IMR-90 (cell line): ENCODE results near the gene TDRD1. TPM values are rescaled to one million over a fixed set of nuclear protein-coding genes. Genes with fewer than 3 reads are reported as not detected.

ENCODE experiments used
- ATAC-seq: fragments of 200-7000 bp; cut with Tn5 transposase; 2 replicates; pipeline ENCODE4 v1.9.1; 2020; ENCODE audit warnings: low read depth, mild to moderate bottlenecking, moderate library complexity
- BruUV-seq: library from RNA; stranded (reverse); fragments of 400-500 nt; replicated peaks from 2 replicates; lab custom pipeline; 2021; lab: Mats Ljungman, UMichigan
- CTCF ChIA-PET: fragments of 300-600 bp; formaldehyde crosslinking; extraction: SDS; loops from one replicate; lab custom pipeline; 2021; ENCODE audit warnings: antibody characterized with exemption; lab: Yijun Ruan, JAX
- POLR2A ChIA-PET: fragments of 300-600 bp; sonication (Branson Sonifier 250); formaldehyde crosslinking; loops from one replicate; lab custom pipeline; 2022; ENCODE audit warnings: antibody characterized with exemption; ENCODE audit not compliant: unreplicated experiment; lab: Charles Lee
- DNase-seq: peaks from one replicate; pipeline ENCODE4 v3.0.0; 2013
- H2AFZ ChIP-seq: replicated peaks from 2 replicates; pipeline ENCODE3; 2013; ENCODE audit warnings: low read length, mild to moderate bottlenecking; ENCODE audit not compliant: poor library complexity
- H2AK5ac ChIP-seq: 2 replicates; pipeline ENCODE4 v1.6.1; 2013; ENCODE audit warnings: low read depth, low read length, inconsistent platforms
- H2AK9ac ChIP-seq: replicated peaks from 2 replicates; pipeline ENCODE3; 2013; ENCODE audit warnings: mild to moderate bottlenecking, low read depth, low read length, moderate library complexity; ENCODE audit not compliant: poor library complexity
- H2BK120ac ChIP-seq: 2 replicates; pipeline ENCODE4 v1.6.1; 2013; ENCODE audit warnings: low read depth, low read length, inconsistent platforms
- H2BK15ac ChIP-seq: 3 replicates; pipeline ENCODE4 v1.6.1; 2013; ENCODE audit warnings: low read depth, low read length, inconsistent platforms
- H2BK20ac ChIP-seq: 2 replicates; pipeline ENCODE4 v1.6.1; 2013; ENCODE audit warnings: low read depth, mild to moderate bottlenecking, inconsistent platforms, low read length, moderate library complexity
- H2BK5ac ChIP-seq: 2 replicates; pipeline ENCODE4 v1.6.1; 2013; ENCODE audit warnings: mild to moderate bottlenecking, low read depth, low read length, inconsistent platforms; ENCODE audit not compliant: poor library complexity, severe bottlenecking
- H3K14ac ChIP-seq: replicated peaks from 2 replicates; pipeline ENCODE4 v1.6.1; 2013; ENCODE audit warnings: low read depth, low read length, inconsistent platforms
- H3K18ac ChIP-seq: 2 replicates; pipeline ENCODE4 v1.6.1; 2013; ENCODE audit warnings: low read depth, low read length, control low read depth
- H3K23ac ChIP-seq: 2 replicates; pipeline ENCODE4 v1.6.1; 2013; ENCODE audit warnings: low read depth, low read length, inconsistent platforms
- H3K27ac ChIP-seq: 2 replicates; pipeline ENCODE4 v1.5.1; 2013; ENCODE audit warnings: mild to moderate bottlenecking, control low read depth, low read length; ENCODE audit not compliant: insufficient read depth
- H3K27me3 ChIP-seq: 2 replicates; pipeline ENCODE4 v1.6.1; 2013; ENCODE audit warnings: low read length; ENCODE audit not compliant: control insufficient read depth, insufficient read depth
- H3K36me3 ChIP-seq: 2 replicates; pipeline ENCODE4 v1.6.1; 2013; ENCODE audit warnings: low read length, mixed read lengths; ENCODE audit not compliant: control insufficient read depth, insufficient read depth
- H3K4ac ChIP-seq: 2 replicates; pipeline ENCODE4 v1.6.1; 2013; ENCODE audit warnings: low read depth, low read length, inconsistent platforms
- H3K4me1 ChIP-seq: 2 replicates; pipeline ENCODE4 v1.6.1; 2013; ENCODE audit warnings: low read length, mixed read lengths; ENCODE audit not compliant: control insufficient read depth, insufficient read depth
- H3K4me2 ChIP-seq: 2 replicates; pipeline ENCODE4 v1.6.1; 2013; ENCODE audit warnings: low read depth, mild to moderate bottlenecking, control low read depth, low read length, moderate library complexity
- H3K4me3 ChIP-seq: 2 replicates; pipeline ENCODE4 v1.5.1; 2013; ENCODE audit warnings: low read depth, mild to moderate bottlenecking, control low read depth, low read length, moderate library complexity; ENCODE audit not compliant: insufficient read depth
- H3K56ac ChIP-seq: 2 replicates; pipeline ENCODE4 v1.6.1; 2013; ENCODE audit warnings: low read length, inconsistent platforms; ENCODE audit not compliant: insufficient read depth; ENCODE audit errors: extremely low read depth
- H3K79me1 ChIP-seq, 2 experiments: 2 replicates each; pipeline ENCODE4 v1.6.1; 2013; ENCODE audit warnings: low read length in 2 of 2, inconsistent platforms in 1 of 2, low read depth in 1 of 2
- H3K9ac ChIP-seq: 2 replicates; pipeline ENCODE4 v1.6.1; 2013; ENCODE audit warnings: low read depth, low read length, control low read depth
- H3K9me1 ChIP-seq: 2 replicates; pipeline ENCODE4 v1.6.1; 2013; ENCODE audit warnings: low read length, inconsistent platforms; ENCODE audit not compliant: insufficient read depth
- H3K9me3 ChIP-seq: 2 replicates; pipeline ENCODE4 v1.6.1; 2013; ENCODE audit warnings: low read length; ENCODE audit not compliant: control insufficient read depth, insufficient read depth
- H4K20me1 ChIP-seq: 2 replicates; pipeline ENCODE4 v1.6.1; 2013; ENCODE audit warnings: low read length, inconsistent platforms; ENCODE audit not compliant: insufficient read depth
- H4K5ac ChIP-seq: 2 replicates; pipeline ENCODE4 v1.6.1; 2013; ENCODE audit warnings: mild to moderate bottlenecking, low read depth, low read length, control low read depth
- H4K8ac ChIP-seq, 2 experiments: 2 replicates each; pipeline ENCODE4 v1.6.1; 2013; ENCODE audit warnings: low read depth in 2 of 2, low read length in 2 of 2, control low read depth in 1 of 2, inconsistent platforms in 1 of 2
- H4K91ac ChIP-seq: 2 replicates; pipeline ENCODE4 v1.6.1; 2013; ENCODE audit warnings: low read depth, low read length, inconsistent platforms; ENCODE audit not compliant: insufficient read depth
- CEBPB ChIP-seq: IDR thresholded peaks from 2 replicates; pipeline ENCODE4 v1.6.1; 2012; ENCODE audit warnings: low read depth, low read length, improper control_type of control experiment
- CHD1 ChIP-seq: IDR thresholded peaks from 2 replicates; pipeline ENCODE4 v1.6.1; 2012; ENCODE audit warnings: low read depth, low read length, improper control_type of control experiment
- ELK1 ChIP-seq: fragments of 150-350 bp; IDR thresholded peaks from 2 replicates; pipeline ENCODE4 v1.6.1; 2016; ENCODE audit warnings: low read depth, mild to moderate bottlenecking, low read length, moderate library complexity, borderline replicate concordance
- MAFK ChIP-seq: IDR thresholded peaks from 2 replicates; pipeline ENCODE4 v1.6.1; 2012; ENCODE audit warnings: low read depth, low read length, improper control_type of control experiment
- MAZ ChIP-seq: IDR thresholded peaks from 2 replicates; pipeline ENCODE4 v1.6.1; 2012; ENCODE audit warnings: low read depth, mild to moderate bottlenecking, low read length, improper control_type of control experiment, moderate library complexity, borderline replicate concordance
- NFE2L2 ChIP-seq: fragments of 150-350 bp; IDR thresholded peaks from 2 replicates; pipeline ENCODE4 v1.6.1; 2016; ENCODE audit warnings: low read depth, mild to moderate bottlenecking, low read length
- POLR2A ChIP-seq: IDR thresholded peaks from 2 replicates; pipeline ENCODE4 v1.6.1; 2012; ENCODE audit warnings: mild to moderate bottlenecking, low read depth, low read length
- RAD21 ChIP-seq: IDR thresholded peaks from 2 replicates; pipeline ENCODE4 v1.6.1; 2012; ENCODE audit warnings: low read length, improper control_type of control experiment
- RCOR1 ChIP-seq: IDR thresholded peaks from 2 replicates; pipeline ENCODE4 v1.6.1; 2012; ENCODE audit warnings: mild to moderate bottlenecking, low read length, improper control_type of control experiment; ENCODE audit not compliant: insufficient replicate concordance
- RFX5 ChIP-seq: IDR thresholded peaks from 2 replicates; pipeline ENCODE4 v1.8.0; 2012; ENCODE audit warnings: low read depth, mild to moderate bottlenecking, low read length, moderate library complexity
- SMC3 ChIP-seq: fragments of 150-350 bp; IDR thresholded peaks from 2 replicates; pipeline ENCODE4 v1.6.1; 2016; ENCODE audit warnings: low read depth, mild to moderate bottlenecking, antibody characterized with exemption, low read length, moderate library complexity
- USF2 ChIP-seq: fragments of 150-350 bp; IDR thresholded peaks from 2 replicates; pipeline ENCODE4 v1.6.1; 2017; ENCODE audit warnings: mild to moderate bottlenecking, antibody characterized with exemption, low read length, low read depth
- WGBS, 2 experiments: methylation state at CpG; one replicate each; pipeline versions ENCODE4 v1.1.5 to v1.1.7; 2013; ENCODE audit warnings: missing lambda C conversion rate in 2 of 2; ENCODE audit not compliant: insufficient read length in 1 of 2; ENCODE audit errors: extremely low coverage in 2 of 2; 5-methylcytosine and 5-hydroxymethylcytosine counted together
- dilution Hi-C: fragments of 300-500 bp; cut with HindIII; formaldehyde crosslinking; loops from one replicate; pipeline ENCODE4 v1.14.3; 2018; ENCODE audit warnings: low sequenced_read_pairs; ENCODE audit not compliant: unreplicated experiment
- in situ Hi-C: fragments of 300-500 bp; cut with MboI; formaldehyde crosslinking; loops from 3 replicates; pipeline ENCODE4 v1.14.3; 2019; ENCODE audit warnings: low sequenced_read_pairs, inconsistent platforms, mixed read lengths
- intact Hi-C: fragments of 100-400 bp; cut with micrococcal nuclease; formaldehyde crosslinking; loops from 2 replicates; pipeline ENCODE4 v1.10.0; 2022
- polyA plus RNA-seq, 3 experiments: library from polyadenylated mRNA; depleted of rRNA; stranded (reverse); fragments of >200 nt; gene quantifications; 2 replicates each; pipeline ENCODE4 v1.2.3, GENCODE V29; 2012; ENCODE audit warnings: low replicate concordance in 1 of 3
- total RNA-seq: library from RNA; depleted of rRNA; stranded (reverse); fragments of >200 nt; gene quantifications from 2 replicates; pipeline ENCODE4 v1.2.3, GENCODE V29; 2012

Gene TDRD1
- total and polyA plus RNA-seq, 2 of the 4 experiments (the other 2 are of a cell fraction) = not detected

- POLR2A ChIA-PET = no interaction called here
- H3K4me2 ChIP-seq = no peak overlapping the region
- H3K36me3 ChIP-seq = no peaks in the 10 kb centered on the region
- H3K23ac ChIP-seq = no peak overlapping the region
- ATAC-seq (no peak), DNase-seq (peak; percentile 54)
- no peak overlapping the region for H2BK5ac ChIP-seq
- H3K4ac ChIP-seq = no peak overlapping the region
- H3K9me1 ChIP-seq = no peaks in the 10 kb centered on the region
- in situ Hi-C loops = no loop called here
- H4K91ac ChIP-seq = no peak overlapping the region
- peaks cover 3% of the 10 kb centered on the region; the same call in 1 of the 2 replicates for H3K27me3 ChIP-seq
- no CpG with 5 or more reads among the region's 2 CpGs for WGBS, 2 experiments
- no peak overlapping the region for H2BK15ac ChIP-seq
- no peak overlapping the region for H3K27ac ChIP-seq
- no peak overlapping the region for H2BK20ac ChIP-seq
- H3K79me1 ChIP-seq = no peaks in the 10 kb centered on the region
- H4K20me1 ChIP-seq = no peaks in the 10 kb centered on the region
- no peak overlapping the region for H4K8ac ChIP-seq
- H3K4me3 ChIP-seq = no peak overlapping the region
- H2AK9ac ChIP-seq = no peak overlapping the region
- no TSS peak for BruUV-seq
- no peak overlapping the region for H2AFZ ChIP-seq
- no peak overlapping the region for H3K9ac ChIP-seq
- no peaks in the 10 kb centered on the region for H3K4me1 ChIP-seq
- TF ChIP-seq POLR2A (no peak), RCOR1 (no peak), CHD1 (no peak), USF2 (no peak), MAFK (no peak), CEBPB (no peak), MAZ (no peak), ELK1 (no peak), RAD21 (no peak), SMC3 (no peak), NFE2L2 (no peak), RFX5 (no peak)
- no peak overlapping the region for H3K18ac ChIP-seq
- CTCF ChIA-PET = no interaction called here
- no peak overlapping the region for H2AK5ac ChIP-seq
- intact Hi-C loops = loop anchor here (10.0 kb wide), 1 partner anchor 316 kb away; no protein-coding TSS in a partner anchor
- no peak overlapping the region for H2BK120ac ChIP-seq
- dilution Hi-C loops = no loop called here
- H3K56ac ChIP-seq = no peak overlapping the region
- H4K5ac ChIP-seq = no peak overlapping the region
- no peaks in the 10 kb centered on the region for H3K9me3 ChIP-seq
- no peak overlapping the region for H3K14ac ChIP-seq
These were observed 81.9 kb downstream of the TDRD1 start for GRCh38 chr10:114261076-114261475.
